GM18870 (cell line): Measurements from ENCODE around the gene PTPN9.
"Not testable (repeated sequence)": the region's sequence is repeated elsewhere in the genome, so short reads cannot be mapped to it uniquely, and the experiment has no call there.

Source experiments
- ATAC-seq: cut with Tn5 transposase; IDR thresholded peaks from one replicate; pipeline ENCODE4 v1.9.1; 2021; ENCODE audit warnings: moderate library complexity; ENCODE audit not compliant: unreplicated experiment

Gene PTPN9

DNA sequence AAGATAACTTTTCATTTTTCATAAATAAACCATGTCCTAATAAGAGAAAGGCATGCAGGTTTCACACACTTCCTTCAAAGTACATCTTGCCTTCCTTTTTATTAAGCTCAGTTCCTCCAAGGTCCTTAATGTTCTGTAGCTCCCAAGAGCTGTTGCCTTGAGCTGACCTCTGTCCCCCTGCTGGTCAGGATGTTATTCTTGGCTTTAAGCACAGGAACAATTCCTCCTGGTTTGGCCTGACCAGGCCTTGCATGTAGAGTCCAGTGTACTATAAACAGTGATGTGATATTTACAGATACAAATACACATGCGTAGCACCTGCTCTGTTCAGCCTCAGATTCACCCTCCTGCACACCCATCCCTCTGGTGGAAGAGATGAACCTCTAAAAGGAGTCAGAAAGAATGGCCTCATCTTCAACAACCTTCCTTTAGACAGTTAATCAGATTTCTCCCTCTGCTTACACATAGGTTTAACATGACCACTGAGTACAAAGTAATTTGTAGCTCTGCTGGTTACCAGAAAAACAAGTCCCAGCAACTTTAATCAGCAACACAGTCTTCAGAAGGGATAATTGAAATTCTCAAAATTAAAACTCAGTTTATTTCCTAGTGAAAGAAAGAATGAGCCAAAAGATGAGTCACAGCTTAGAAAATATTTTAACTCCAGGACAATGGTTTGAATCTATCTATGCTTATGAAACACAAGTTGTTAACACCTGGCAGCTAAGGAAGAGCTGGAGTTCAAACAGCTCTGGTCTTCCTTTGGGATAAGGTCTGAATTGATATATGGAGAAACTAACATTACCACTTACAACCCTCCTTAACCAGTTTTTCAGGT is 46.5 kb downstream of the PTPN9 start:
- no peak for ATAC-seq

DNA sequence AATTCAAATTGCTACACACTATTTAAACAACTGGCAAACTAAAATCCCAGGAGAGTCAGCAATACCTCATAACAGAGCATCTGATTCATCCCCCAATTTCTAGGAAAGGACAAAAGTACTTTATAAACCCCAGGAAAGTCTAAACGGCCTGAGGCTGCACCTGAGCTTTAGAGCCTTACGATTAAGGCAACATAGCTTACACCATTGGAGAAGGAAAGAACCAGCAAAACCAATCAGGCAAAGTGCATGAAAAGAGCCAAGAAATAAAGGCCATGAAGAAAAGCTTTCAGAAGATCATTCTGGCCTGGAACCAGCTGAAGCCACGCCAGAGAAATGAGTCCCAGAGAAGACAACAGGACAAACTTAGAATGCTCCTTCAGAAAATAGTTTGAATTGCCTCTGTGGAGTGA is 48.1 kb downstream of the PTPN9 start:
- ATAC-seq = no peak

DNA sequence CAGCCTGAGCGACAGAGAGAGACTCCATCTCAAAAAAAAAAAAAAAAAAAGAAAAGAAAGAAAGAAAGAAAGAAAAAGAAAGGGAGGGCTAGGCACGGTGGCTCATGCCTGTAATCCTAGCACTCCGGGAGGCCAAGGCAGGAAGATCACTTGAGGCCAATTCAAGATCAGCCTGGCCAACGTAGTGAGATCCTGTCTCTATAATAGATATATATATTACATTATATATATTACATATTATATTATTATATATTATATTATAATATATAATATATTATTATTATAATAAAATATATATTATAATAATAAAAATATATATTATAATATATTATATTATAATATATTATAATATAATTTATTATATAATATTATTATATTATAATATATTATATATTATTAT is 48.9 kb downstream of the PTPN9 start:
- no peak for ATAC-seq

DNA sequence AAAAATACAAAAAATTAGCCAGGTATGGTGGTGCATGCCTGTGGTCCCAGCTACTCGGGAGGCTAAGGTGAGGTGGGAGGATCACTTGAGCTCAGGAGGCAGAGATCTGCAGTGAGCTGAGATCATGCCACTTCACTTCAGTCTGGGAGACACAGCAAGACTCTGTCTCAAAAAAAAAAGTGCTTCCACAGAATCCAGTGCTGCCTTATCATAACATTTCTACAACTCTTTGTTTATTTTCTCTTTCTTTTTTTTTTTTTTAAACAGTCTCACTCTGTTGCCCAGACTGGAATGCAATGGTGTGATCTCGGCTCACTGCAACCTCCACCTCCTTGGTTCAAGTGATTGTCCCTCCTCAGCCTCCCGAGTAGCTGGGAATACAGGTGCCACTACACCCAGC is 53.4 kb downstream of the PTPN9 start:
- not testable (repeated sequence) for ATAC-seq

DNA sequence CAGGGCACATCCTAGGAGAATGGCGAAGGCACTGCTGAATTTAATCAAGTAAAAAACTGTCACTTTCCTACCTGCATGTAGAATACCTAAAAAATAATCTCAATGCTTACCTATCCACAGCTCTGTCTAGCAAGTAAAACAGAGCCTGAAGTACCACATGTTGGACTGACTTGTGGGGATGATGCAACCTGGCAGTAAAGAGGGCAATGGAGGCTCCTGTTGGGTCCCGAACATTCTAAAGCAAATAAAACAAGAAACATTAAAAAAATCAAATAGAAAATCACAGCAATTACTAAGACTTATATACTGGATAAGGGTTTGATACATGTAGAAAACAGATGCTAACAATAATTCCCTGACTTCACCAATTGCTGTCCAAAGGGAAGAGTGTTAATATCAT is 56.1 kb downstream of the PTPN9 start:
- no peak for ATAC-seq

DNA sequence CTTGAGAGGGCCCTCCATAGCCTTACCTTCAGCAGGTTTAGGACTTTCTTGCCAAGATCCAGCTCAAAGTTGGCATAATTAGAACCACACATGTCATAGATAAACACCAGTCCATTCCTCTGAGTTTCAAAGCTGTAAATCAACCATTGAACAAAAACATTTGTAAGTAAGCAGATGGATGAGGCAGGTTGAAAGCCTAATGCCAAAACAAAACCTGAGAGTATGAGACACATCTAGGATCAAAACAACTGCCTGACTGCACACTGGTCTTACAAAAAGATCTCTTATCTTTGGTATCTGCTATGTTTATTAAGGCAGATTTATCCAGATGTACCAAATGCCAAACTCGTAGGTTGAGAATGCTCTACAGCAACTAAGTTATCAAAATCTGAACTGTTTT is 61.9 kb downstream of the PTPN9 start:
- no peak for ATAC-seq

DNA sequence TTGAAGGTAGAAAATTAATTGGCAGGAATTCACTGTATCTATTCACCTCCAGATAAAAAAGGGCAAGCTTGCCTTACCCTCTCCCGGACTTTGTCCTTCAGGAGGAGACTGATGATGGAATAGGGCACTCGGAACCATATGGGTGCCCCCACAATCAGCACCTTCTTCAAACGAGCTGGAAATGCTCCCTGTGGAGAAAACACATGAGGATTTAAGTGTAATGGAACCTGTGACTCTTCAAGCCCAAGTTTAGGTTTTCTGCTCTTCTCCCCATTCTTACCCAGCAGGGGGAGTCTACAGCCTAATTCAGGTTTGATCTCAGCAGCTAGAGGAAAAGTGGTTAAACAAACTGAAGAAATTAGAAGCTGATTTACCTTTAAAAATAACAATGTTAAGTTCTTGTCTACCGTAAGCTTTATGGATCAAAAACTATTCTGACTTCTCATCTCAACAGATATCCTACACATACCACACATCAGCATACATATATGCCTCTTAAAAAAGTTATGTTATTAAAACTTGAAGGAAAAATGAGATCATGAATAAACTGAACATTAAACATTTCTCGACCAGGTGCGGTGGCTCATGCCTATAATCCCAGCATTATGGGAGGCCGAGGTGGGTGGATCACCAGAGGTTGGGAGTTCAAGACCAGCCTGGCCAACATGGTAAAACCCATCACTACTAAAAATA is 70.1 kb downstream of the PTPN9 start:
- ATAC-seq = no peak

DNA sequence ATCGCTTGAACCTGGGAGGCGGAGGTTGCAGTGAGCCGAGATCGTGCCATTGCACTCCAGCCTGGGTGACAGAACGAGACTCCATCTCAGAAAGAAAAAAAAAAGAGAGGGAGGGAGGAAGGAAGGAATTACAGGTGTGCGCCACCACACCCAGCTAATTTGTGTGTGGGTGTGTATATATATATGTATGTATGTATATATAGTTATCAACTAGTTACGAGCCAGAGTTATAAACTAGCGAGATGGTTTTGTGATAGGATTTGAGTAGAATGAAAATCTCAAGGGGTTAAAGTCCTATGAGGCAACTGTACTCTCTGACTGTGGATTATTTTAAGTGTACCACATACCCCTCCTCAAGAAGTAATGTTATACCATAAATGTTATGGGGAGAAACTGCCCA is 76.8 kb downstream of the PTPN9 start:
- no peak for ATAC-seq

DNA sequence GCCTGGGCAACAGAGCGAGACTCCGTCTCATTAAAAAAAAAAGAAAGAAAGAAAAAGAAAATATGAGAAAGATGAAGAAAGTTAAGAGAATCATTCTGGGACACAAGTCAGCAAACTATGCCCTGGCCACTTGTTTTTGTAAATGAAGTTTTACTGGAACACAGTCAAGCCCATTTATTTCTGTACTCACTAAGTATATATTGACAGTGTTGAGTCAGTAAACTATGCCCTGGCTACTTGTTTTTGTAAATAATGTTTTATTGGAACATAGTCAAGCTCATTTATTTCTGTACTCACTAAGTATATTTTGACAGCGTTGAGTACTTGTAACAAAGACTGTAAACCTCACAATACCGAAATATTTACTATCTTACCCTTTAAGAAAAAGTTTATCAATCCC is 85.4 kb downstream of the PTPN9 start:
- no peak for ATAC-seq

DNA sequence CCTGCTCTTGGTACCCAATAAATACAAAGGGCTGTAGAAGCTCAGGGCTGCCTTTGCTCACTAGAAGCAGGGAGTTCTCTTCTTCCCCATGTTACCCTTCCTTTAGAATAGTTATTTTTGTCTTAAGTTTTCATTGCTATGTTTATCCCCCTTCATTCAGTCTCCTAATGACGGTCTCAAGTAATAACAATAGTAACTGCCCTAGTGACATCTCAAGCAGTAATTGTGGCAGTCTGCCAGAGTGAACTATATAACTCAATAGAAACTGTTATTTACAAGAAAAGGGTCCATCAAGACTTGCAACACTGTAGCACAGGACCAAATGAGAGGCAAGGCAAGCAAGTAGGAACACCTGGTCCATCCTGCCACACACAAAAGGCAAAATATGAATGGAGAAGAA is 95.2 kb downstream of the PTPN9 start:
- no peak for ATAC-seq

DNA sequence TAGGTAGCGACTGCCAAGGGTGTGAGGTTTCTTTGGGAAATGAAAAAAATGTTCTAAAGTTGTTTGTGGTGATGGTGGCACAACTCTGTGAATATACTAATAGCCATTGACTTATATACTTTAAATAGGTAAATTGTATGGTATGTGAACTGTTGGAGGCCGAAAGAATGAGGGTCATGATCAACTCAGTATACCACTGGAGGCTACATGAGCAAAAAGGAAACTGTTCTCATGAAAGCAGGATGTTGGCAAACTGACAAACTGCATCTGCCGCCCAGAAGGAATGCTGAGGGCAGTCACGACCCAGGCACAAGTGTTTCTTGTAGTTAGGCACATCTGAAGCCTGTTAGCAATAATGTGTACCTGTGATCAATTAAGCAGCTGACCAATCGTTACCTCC is 95.6 kb downstream of the PTPN9 start:
- not testable (repeated sequence) for ATAC-seq

DNA sequence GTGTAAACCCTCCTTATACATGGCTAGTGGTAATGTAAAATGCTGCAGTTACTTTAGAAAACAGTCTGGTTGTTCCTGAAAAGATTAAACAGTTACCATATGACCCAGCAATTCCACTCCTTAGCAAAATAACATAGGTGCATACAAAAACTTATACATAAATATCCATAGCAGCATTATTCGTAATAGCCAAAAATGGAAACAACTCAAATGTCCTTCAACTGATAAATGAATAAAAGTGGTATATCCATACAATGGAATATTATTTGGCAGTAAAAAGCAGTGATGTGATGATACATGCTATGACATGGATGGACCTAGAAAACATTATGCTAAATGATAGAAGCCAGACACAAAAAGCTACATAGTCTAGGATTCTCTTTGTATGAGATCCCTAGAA is 96.0 kb downstream of the PTPN9 start:
- ATAC-seq = no peak

DNA sequence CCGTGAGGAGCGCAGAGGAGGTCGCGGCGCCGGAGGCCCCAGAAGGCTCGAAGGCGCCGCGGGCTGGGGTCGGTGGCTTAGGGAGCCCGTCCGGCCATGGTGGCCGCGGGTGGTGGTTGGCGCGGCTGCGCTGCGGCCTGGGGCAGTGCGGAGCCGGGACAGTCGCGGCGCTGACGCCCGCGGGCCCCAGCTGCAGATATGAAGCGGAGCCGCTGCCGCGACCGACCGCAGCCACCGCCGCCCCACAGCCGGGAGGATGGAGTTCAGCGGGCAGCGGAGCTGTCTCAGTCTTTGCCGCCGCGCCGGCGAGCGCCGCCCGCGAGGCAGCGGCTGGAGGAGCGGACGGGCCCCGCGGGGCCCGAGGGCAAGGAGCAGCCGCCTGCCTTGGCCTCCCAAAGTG is 98.7 kb downstream of the PTPN9 start:
- not testable (repeated sequence) for ATAC-seq

DNA sequence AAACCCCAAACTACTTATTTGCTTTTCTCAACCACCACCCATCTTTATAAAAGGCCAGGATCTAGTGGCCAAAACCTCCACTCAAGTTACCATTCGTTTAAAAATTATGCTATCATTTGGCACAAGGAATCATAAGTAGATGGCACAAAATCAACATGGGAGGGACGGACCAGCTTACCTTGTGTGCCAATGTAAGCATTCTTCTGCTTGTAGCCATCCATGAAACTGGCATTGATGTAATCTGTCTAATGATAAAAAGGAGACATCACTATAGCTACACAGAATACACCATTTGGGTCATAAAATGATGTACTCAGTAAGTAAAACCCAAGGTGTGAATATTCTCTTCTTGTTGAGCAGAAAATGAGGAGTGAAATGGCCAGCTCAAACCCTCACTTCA is 99.4 kb downstream of the PTPN9 start:
- ATAC-seq = no peak

DNA sequence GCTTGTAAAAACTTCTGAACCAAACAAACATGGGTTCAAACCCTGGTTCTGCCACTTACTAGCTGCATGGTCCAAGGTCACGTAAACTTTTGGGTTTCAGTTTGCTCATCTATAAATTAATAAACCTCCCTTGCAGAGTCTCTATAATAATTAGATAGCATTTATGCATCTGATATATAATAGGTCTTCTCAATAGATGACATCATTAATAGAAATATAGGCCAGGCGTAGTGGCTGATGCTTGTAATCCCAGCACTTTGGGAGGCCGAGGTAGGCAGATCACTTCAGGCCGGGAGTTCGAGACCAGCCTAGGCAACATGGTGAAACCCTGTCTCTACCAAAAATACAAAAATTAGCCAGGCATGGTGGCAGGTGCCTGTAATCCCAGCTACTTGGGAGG is 102.0 kb downstream of the PTPN9 start:
- not testable (repeated sequence) for ATAC-seq

DNA sequence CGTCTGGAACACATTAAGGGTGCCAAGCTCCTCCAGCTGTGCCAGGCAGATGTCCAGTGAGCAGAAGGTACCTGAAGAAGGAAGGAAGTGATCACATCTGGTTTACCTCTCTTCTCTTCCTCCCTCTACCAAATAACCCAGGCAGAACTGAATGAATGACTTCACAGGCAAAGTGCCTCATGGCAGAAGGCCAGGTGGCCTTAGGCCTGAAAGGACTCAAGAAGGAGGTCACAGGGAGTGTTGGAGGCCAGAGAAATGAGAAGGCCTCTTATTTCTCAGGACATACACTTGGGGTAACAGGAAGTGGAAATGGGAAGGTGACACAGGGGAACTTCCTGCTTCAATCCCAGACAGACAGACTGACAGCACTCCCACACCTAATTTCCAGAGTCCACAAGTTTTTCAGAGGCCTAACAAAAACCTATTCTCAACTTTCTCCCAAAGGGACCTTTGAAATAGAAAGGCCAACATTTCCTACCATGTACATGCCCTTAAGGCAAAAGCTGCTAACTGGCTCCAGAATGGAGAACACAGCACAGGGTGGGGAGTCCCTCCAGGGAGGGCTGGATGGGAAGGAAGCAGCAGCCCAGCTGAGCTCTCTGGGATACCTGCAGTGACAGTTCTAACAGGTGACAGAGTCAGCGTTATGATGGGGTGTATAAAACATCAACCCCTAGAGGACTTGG is 110.1 kb downstream of the PTPN9 start:
- no peak for ATAC-seq

DNA sequence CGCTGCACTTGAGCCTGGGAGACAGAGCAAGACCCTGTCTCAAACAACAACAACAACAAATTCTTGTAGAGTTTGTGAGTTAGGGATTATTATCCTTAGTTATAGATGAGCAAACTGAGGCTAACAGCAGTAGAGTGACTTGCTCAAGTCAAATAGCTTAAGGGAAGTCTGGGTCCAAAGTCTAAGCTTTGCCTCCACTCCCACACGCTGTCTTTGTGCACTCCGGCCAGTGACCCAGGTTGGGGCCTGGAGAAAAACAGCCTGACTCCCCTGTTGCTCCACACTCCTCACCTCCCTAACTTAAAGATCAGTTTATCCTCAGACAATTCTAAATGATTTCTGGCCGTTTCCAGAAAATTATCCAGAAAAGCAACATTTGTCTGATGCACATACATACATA is 118.5 kb downstream of the PTPN9 start:
- no peak for ATAC-seq

DNA sequence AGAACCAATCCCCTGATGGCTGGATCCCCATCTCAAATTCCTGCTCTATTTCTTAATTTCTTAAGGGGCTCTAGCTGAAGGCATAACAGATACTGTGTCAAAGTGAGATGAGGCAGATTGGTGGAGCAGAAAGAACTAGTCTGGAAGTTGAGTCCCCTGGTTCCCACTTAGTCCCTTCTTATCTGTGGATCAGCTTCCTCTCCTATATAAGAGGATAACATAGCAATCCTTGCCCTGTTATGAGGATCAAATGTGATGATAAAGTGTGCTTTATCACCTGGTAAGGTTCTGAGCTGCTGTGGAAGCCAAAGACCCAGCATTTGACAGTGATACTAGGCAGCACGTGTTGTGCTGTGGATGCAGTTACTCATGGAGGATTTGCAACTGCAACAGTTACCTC is 119.5 kb downstream of the PTPN9 start:
- no peak for ATAC-seq

DNA sequence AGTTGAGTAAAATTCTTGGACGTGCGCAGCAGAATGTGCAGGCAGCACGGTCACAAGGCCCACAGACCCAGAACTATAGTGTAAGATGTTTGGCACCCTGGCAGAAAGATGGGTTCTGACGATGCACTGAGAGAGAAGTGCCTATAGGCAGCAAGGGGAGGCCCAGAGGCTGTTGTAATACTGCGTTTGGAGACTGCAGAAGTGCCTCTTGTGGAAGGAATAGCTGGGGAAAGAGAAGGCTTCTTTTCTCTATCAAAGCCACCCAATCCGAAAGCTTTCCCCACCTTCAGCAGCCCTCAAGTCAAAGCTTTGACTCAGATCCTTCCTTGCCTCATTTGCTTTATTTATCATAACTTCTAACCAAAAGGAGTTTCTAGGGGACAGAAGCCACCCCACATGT is 122.4 kb downstream of the PTPN9 start:
- no peak for ATAC-seq

DNA sequence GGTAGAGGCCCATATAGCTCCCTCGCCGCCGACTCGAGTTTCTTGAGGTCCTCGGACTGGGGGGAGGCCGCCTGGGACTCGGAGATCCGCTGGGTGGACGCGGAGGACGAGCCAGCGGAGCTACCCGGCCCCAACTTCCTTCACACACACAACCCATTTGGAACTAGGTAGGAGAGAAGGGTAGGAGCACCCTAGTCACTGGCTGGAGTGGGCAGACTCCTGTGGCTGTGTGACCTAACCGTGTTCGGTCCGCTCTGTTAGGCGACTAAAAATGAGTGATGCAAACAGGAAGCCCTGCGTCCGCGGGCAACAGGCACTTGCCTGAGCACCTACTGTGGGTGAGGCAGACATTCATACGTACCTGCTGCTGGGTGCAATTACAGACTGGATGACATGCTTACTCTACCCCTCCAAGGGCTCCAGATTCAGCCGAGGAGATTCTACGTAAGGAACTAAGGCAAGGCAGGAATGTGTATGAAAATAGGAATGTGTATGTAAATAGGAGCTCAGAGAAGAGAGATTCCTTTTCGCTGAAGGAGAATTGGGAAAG is 123.1 kb downstream of the PTPN9 start:
- ATAC-seq = no peak

DNA sequence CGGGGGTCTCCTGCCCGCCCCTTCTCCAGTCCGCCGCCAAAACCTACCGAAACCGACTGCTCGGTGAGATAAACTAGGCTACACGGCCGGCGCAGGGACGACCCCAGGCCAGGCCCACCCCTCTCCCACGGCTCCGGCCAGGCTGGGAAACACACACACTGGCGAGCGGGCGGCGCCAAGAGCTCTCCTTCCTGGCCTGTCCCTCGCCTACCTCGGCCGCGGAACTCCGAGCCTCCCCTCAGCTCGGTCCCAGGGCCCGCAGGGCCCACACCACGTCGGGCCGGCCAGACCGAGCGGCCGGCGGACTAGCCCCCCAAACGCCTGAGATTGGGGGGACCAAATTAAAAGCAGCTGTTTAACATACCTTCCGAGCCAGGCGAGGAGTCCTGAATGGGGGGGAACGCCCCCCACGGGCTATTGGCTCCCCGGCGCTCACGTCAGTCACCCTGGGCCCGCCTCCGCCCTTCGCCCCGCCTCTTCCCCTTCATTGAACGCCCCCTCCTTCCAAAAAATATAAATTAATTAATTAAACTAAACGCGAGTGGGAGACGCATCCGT is 123.6 kb downstream of the PTPN9 start:
- ATAC-seq = no peak
